Measurements from ENCODE around the gene KISS1R.

DNA sequence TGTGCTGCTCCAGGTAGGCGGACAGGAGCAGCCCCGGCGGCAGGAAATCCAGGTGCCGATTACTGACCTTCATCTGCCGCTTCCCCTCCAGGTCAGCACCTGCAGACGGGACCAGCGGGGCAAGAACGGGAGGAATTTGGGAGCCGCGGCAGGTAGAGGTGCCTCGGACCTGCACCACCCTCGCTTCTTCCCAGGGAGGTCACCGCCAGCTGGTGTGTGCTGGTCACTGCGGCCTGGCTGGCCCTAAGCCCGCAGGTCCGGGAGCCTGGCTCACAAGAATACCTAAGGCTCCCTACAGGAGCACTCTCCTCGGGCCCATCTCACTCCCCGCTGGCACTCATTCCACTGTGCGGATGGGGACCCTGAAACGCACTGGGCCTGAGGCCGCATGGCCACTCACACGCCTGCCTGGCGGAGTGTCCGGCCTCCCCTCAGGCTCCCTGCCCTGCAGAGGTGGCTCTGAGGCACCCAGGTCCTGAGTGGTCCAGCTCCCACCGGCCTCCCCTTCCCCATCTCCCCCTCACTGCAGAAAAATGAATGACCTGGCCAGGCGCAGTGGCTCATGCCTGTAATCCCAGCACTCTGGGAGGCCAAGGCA, 19.6 kb upstream of the KISS1R start:
- TF ChIP-seq CTCF (IDR thresholded peaks at IDR 0.05; ENCODE audit: low read length) (no peak), EZH2phosphoT487 (IDR thresholded peaks at IDR 0.05; ENCODE audit: low read length) (no peak)
